ACC112 (cell line): ENCODE data around the gene OR4E2.

Source experiments
- H2AFZ ChIP-seq: fragments of 200-600 bp; sonication (generic); one replicate; pipeline ENCODE4 v1.6.0; 2017; ENCODE audit warnings: antibody characterized with exemption, low read length; ENCODE audit not compliant: unreplicated experiment
- H3K27ac ChIP-seq: fragments of 200-600 bp; sonication (generic); 2 replicates; pipeline ENCODE4 v1.5.1; 2014; ENCODE audit warnings: low read depth, mild to moderate bottlenecking, antibody characterized with exemption, low read length, moderate library complexity
- H3K27me3 ChIP-seq: fragments of 200-600 bp; sonication (generic); 2 replicates; pipeline ENCODE4 v1.6.1; 2014; ENCODE audit warnings: mild to moderate bottlenecking, antibody characterized with exemption, low read length, moderate library complexity, mixed read lengths; ENCODE audit not compliant: insufficient read depth
- H3K36me3 ChIP-seq: fragments of 200-600 bp; sonication (generic); 2 replicates; pipeline ENCODE4 v1.6.1; 2016; ENCODE audit warnings: mild to moderate bottlenecking, antibody characterized with exemption, low read length, moderate library complexity, mixed read lengths; ENCODE audit not compliant: insufficient read depth
- H3K4me1 ChIP-seq: fragments of 200-600 bp; sonication (generic); one replicate; pipeline ENCODE4 v1.6.1; 2016; ENCODE audit warnings: low read length, mixed read lengths; ENCODE audit not compliant: insufficient read depth, unreplicated experiment, control insufficient read depth
- H3K4me3 ChIP-seq: fragments of 200-600 bp; sonication (generic); 2 replicates; pipeline ENCODE4 v1.5.1; 2014; ENCODE audit warnings: mild to moderate bottlenecking, low read depth, low read length
- H3K79me2 ChIP-seq: fragments of 200-600 bp; sonication (generic); one replicate; pipeline ENCODE4 v1.6.0; 2016; ENCODE audit warnings: low read length; ENCODE audit not compliant: control insufficient read depth, unreplicated experiment, insufficient read depth

OR4E2 gene

DNA sequence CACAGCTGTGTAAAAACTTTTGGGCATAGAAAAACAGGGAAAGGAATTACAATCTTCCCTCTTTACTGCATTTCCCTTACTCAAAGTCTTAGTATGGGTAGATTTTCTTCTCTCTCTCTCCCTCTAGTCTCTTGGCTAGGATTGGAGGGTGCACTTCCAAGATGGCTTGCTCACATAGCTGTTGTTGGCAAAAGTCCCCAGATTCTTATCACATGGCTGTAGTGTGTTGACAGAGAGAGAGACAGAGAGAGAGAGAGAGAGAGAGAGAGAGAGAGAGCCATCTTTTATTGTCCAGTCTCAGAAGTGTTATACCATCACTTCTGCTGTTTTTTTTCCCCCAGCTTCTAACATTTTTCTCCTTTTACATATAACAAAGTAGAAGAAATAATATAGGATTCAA, 6.3 kb upstream of the OR4E2 start:
- Histone ChIP-seq H3K27me3 (no peaks in the 10 kb centered on the region), H3K36me3 (no peaks in the 10 kb centered on the region), H2AFZ (peak overlapping the region; percentile 25), H3K27ac (no peak overlapping the region), H3K4me3 (no peak overlapping the region), H3K79me2 (no peaks in the 10 kb centered on the region), H3K4me1 (no peaks in the 10 kb centered on the region)

DNA sequence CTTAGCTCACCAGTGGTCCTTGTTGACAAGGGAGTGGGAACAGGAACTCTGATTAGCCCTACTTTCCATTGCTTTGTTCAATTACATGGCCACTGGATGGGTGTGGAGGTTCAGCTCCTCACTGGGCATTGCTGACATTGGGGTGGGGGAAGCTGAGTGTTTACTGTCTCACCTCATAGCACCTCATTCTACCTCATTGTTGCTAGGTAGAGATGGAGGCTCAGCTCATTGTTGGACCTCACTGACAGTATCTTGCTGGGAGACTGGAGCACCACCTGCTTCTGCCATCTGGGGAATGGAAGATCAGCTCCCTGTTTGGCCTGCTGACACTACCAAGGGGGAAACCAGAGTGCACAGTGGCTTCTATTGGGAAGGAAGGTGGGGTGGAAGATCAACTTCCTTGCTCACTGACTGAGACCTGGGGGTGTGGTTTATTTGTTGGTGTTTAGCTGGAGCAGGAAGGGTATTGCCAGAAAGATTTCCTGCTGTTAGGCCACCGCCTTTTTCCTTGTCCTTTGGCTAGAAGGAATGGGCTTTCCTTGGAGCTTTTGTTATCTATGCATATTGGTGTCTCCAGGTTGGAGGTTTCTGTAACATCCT, 1.3 kb upstream of the OR4E2 start:
- H3K4me1 ChIP-seq: no peaks in the 10 kb centered on the region
- H3K27ac ChIP-seq: no peak overlapping the region
- no peaks in the 10 kb centered on the region for H3K27me3 ChIP-seq
- H2AFZ ChIP-seq: no peak overlapping the region
- H3K36me3 ChIP-seq: no peaks in the 10 kb centered on the region
- no peak overlapping the region for H3K4me3 ChIP-seq
- H3K79me2 ChIP-seq: no peaks in the 10 kb centered on the region

DNA sequence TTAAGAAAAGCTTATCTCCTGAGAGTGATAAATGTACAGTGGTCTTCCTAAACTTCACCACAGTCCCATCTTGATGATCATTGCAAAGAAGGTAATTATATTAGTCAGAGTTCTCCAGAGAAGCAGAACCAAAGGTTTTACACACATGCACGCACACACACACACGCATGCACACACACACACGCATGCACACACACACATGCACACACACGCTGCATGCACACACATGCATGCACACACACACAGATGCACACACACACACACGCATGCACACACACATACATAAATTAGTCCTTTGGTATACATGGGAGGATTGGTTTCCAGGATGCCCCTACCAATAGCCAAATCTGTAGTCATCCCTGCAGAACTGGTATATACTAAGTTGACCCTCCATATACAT, 580 bp downstream of the OR4E2 start:
- H2AFZ ChIP-seq: no peak overlapping the region
- no peak overlapping the region for H3K27ac ChIP-seq
- H3K27me3 ChIP-seq: peaks cover 6% of the 10 kb centered on the region; the same call in 1 of the 2 replicates
- H3K4me3 ChIP-seq: no peak overlapping the region
- H3K79me2 ChIP-seq: no peaks in the 10 kb centered on the region
- no peaks in the 10 kb centered on the region for H3K36me3 ChIP-seq
- no peaks in the 10 kb centered on the region for H3K4me1 ChIP-seq

DNA sequence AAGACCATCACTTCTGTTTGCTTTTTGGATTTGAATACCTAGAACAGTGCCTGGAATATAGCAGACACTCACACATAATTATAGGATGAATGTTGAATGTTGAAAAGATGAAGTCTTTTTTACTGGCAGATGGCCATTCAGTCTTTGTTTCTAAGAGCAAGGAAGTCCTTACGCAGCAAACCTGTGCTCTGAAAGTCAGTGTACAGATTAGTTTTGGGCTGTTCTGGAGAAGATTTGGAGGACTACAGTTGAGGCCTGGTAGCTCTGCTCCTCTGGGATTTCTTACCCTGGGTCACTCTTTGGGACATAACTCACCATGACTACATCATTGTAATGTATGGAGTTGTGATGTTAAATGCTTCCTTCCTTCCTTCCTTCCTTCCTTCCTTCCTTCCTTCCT, 3.3 kb downstream of the OR4E2 start:
- no peaks in the 10 kb centered on the region for H3K36me3 ChIP-seq
- no peak overlapping the region for H2AFZ ChIP-seq
- H3K79me2 ChIP-seq: no peaks in the 10 kb centered on the region
- H3K27ac ChIP-seq: no peak overlapping the region
- no peak overlapping the region for H3K4me3 ChIP-seq
- no peaks in the 10 kb centered on the region for H3K4me1 ChIP-seq
- peaks cover 6% of the 10 kb centered on the region; the same call in 1 of the 2 replicates for H3K27me3 ChIP-seq

DNA sequence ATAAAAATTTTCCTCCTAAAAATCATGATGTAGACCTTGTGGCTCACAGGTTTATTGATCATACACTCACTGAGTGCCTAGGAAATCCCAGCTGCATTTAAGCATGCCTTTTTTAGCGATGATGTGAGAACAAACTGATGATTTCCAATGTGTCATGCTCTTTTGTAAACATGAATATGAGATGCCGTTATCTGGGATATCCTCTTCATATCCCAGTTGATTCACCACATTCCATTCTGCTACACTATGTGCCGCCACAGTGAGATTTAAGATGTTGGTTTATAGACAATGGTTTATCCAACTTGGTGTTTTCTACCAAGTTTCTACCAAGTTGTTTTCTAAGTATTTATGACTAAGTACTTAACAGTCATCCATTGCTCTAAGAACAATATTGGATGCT, 14.7 kb downstream of the OR4E2 start:
- H3K27me3 ChIP-seq: no peaks in the 10 kb centered on the region
- H3K36me3 ChIP-seq: no peaks in the 10 kb centered on the region
- H3K4me1 ChIP-seq: peaks cover 21% of the 10 kb centered on the region

DNA sequence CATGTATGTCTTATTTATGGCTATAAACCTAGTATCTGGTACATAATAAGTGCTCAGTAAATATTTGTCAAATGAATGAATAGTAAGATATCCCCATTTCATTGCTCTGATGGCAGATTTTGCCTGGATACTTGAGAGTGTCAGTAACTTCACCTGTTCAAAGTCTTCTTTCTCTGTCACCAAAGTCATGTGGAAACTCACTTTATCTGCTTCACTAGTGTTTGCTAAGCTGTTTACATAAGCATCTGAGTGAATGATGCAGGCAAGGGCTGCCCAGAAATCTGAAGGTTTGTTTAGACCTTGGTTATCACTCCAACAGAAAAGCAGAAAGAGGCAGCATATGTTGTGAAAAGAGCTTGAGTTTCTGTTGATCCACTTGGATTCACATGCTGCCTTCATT, 15.6 kb downstream of the OR4E2 start:
- H3K4me3 ChIP-seq: no peak overlapping the region
- no peaks in the 10 kb centered on the region for H3K36me3 ChIP-seq
- no peak overlapping the region for H2AFZ ChIP-seq
- no peaks in the 10 kb centered on the region for H3K27me3 ChIP-seq
- no peaks in the 10 kb centered on the region for H3K79me2 ChIP-seq
- H3K4me1 ChIP-seq: peaks cover 21% of the 10 kb centered on the region
- peak overlapping the region; percentile 85 for H3K27ac ChIP-seq

More for the DNA sequence above, 14.7 kb downstream of the OR4E2 start:
- no peak overlapping the region for H3K4me3 ChIP-seq
- no peaks in the 10 kb centered on the region for H3K79me2 ChIP-seq
- H2AFZ ChIP-seq: no peak overlapping the region
- peak overlapping the region; percentile 85 for H3K27ac ChIP-seq

DNA sequence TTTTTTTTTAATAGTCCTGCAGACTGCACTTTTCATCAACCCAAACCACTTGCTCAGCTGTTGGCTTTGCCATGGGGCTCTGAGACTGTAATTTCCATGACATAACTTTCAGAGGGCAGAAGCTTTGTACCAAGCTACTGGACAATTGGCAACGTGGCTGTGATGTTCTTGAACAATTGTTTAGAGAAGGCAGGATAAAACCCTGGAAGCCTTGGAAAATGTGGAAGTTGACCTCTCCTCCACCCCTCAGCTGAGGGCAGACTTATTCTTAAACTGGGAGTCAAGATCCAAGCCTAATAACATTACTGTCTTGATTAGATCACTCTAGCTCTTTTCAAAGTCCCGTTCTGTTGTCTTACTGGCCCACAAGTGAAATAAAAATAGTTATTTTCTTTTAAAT, 17.7 kb downstream of the OR4E2 start:
- Histone ChIP-seq H3K27me3 (no peaks in the 10 kb centered on the region), H3K4me1 (peaks cover 21% of the 10 kb centered on the region), H3K27ac (no peak overlapping the region), H3K4me3 (no peak overlapping the region), H3K79me2 (no peaks in the 10 kb centered on the region), H2AFZ (no peak overlapping the region), H3K36me3 (no peaks in the 10 kb centered on the region)

DNA sequence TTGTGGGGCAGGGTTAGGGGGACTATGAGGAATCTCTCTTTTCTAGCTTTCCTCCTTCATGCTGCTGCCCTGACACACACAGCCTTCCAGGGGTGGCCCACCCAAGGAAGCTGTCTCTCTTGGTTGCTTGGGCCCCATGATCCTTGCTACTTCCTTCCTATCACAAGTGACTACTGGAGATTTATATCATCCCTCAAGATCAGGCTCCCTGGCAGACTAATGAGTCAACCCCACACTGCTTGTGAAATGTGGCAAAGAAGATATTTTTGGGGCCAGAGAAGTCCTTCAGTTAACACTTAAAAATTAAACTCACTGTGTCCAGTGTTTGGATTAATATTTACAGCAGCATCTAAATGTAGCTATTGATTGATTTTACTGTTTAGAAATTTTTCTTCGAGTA, 18.5 kb downstream of the OR4E2 start:
- Histone ChIP-seq H2AFZ (no peak overlapping the region), H3K36me3 (no peaks in the 10 kb centered on the region), H3K4me1 (peaks cover 20% of the 10 kb centered on the region), H3K27ac (no peak overlapping the region), H3K27me3 (no peaks in the 10 kb centered on the region), H3K79me2 (no peaks in the 10 kb centered on the region), H3K4me3 (no peak overlapping the region)

DNA sequence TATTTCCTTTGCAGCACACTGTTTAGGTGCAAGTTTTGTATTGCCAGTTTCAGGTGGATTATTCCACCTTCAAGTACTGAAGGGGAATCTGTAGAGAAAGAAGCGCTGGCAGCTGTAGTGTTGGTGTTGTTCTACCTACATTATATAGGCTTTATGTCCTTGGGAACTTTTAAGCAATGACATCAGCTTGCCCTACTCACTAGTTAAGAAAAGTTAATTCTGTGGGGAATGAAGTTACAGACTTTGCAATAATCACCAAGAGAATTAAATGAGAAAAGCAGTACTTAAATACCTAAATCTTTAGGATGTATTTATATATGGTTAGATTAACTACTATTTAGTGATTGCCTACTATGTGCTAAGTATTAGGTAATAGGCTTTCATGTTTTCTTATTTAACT, 20.1 kb downstream of the OR4E2 start, which contains the start of gene OR4E1:
Gene OR4E1 (minus strand): TSS at position 101 of the 400 bp plus-strand sequence. CDS start 2,883 bp downstream, outside the sequence.
- no peak within 1 kb of the TSS for H3K27ac ChIP-seq
- H3K27me3 ChIP-seq: no peaks in the 10 kb centered on the region

DNA sequence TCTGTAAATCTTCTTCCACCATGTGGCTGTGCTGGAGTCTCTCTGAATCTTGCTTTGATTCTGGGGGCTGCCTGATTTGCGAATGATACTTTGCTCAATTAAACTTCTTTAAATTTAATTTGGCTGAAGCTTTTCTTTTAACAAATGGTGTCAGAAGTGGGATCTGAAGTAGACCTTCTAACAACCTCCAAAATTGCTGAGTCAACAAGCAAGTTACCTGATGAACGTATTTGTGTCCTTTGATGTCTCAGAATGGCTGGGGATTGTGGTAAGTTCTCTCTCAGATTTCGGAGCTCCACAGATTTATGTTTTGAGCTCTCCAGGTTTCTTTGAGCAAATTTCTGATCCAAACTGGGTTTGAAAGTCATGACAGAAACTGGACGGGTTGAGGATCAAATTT, 21.9 kb downstream of the OR4E2 start:
- peaks cover 15% of the 10 kb centered on the region for H3K4me1 ChIP-seq
- no peaks in the 10 kb centered on the region for H3K27me3 ChIP-seq
- H3K36me3 ChIP-seq: no peaks in the 10 kb centered on the region
- H3K27ac ChIP-seq: no peak overlapping the region
- no peaks in the 10 kb centered on the region for H3K79me2 ChIP-seq
- no peak overlapping the region for H2AFZ ChIP-seq
- no peak overlapping the region for H3K4me3 ChIP-seq

More for the DNA sequence above, 20.1 kb downstream of the OR4E2 start, which contains the start of gene OR4E1:
- Histone ChIP-seq H2AFZ (no peak within 1 kb of the TSS), H3K36me3 (no peaks in the 10 kb centered on the region), H3K79me2 (no peaks in the 10 kb centered on the region), H3K4me1 (peaks cover 12% of the 10 kb centered on the region), H3K4me3 (no peak within 1 kb of the TSS)

DNA sequence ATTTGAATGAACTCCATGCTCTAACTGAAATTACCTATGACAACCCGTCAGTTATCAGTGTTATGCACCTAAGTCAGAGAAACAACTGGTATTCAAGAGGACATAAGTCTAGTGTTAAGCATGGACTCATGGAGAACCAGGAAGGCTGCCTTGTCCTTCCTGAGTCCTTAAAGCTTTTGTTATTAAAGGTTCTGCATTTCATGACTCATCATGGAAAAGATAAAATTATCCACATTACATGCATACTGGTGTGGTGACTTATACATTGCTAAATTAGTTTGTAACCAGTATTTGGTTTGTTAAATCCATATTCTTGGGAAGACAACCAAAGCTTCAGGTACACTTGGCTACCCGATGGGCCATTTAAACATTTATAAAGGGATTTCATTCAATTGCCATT, 26.4 kb downstream of the OR4E2 start:
- Histone ChIP-seq H3K79me2 (no peaks in the 10 kb centered on the region), H3K36me3 (no peaks in the 10 kb centered on the region), H3K27ac (peak overlapping the region; percentile 14), H3K4me3 (no peak overlapping the region), H3K27me3 (no peaks in the 10 kb centered on the region), H3K4me1 (peaks cover 15% of the 10 kb centered on the region), H2AFZ (no peak overlapping the region)
